GM21576 (cell line): Measurements from ENCODE around the gene FBXL7.

ENCODE experiments used
- ATAC-seq: cut with Tn5 transposase; IDR thresholded peaks from one replicate; pipeline ENCODE4 v1.9.1; 2021; ENCODE audit warnings: mild to moderate bottlenecking, moderate library complexity; ENCODE audit not compliant: unreplicated experiment

Gene FBXL7

GRCh38 chr5:15538516-15538915, 38.5 kb downstream of the FBXL7 start:
- ATAC-seq, result no peak

GRCh38 chr5:15539951-15540350, 40.0 kb downstream of the FBXL7 start:
- ATAC-seq, result no peak

- ATAC-seq, result no peak
These were observed 44.1 kb downstream of the FBXL7 start for GRCh38 chr5:15544039-15544438.

- ATAC-seq, result no peak
These were observed 45.1 kb downstream of the FBXL7 start for GRCh38 chr5:15545082-15545481.

- no peak for ATAC-seq
These were observed 47.4 kb downstream of the FBXL7 start for GRCh38 chr5:15547261-15547839.

- no peak for ATAC-seq
These were observed 50.0 kb downstream of the FBXL7 start for GRCh38 chr5:15549961-15550360.

- no peak for ATAC-seq
These were observed 50.6 kb downstream of the FBXL7 start for GRCh38 chr5:15550502-15551112.

- ATAC-seq, result no peak
These were observed 51.1 kb downstream of the FBXL7 start for GRCh38 chr5:15551113-15551504.

- ATAC-seq, result no peak
These were observed 54.6 kb downstream of the FBXL7 start for GRCh38 chr5:15554542-15554941.

GRCh38 chr5:15555176-15555575, 55.2 kb downstream of the FBXL7 start:
- ATAC-seq, result no peak

- ATAC-seq, result no peak
These were observed 58.3 kb downstream of the FBXL7 start for GRCh38 chr5:15558240-15558639.

GRCh38 chr5:15558681-15559080, 58.7 kb downstream of the FBXL7 start:
- no peak for ATAC-seq

GRCh38 chr5:15560421-15560820, 60.4 kb downstream of the FBXL7 start:
- ATAC-seq, result no peak

- no peak for ATAC-seq
These were observed 64.5 kb downstream of the FBXL7 start for GRCh38 chr5:15564523-15564922.

- ATAC-seq, result no peak
These were observed 65.0 kb downstream of the FBXL7 start for GRCh38 chr5:15564957-15565356.

- ATAC-seq, result no peak
These were observed 66.3 kb downstream of the FBXL7 start for GRCh38 chr5:15566306-15566705.

- no peak for ATAC-seq
These were observed 66.8 kb downstream of the FBXL7 start for GRCh38 chr5:15566789-15567188.

GRCh38 chr5:15570491-15570890, 70.5 kb downstream of the FBXL7 start:
- ATAC-seq, result no peak

GRCh38 chr5:15571081-15571480, 71.1 kb downstream of the FBXL7 start:
- ATAC-seq, result no peak

- no peak for ATAC-seq
These were observed 71.6 kb downstream of the FBXL7 start for GRCh38 chr5:15571618-15572017.

- no peak for ATAC-seq
These were observed 73.6 kb downstream of the FBXL7 start for GRCh38 chr5:15573590-15573989.

- no peak for ATAC-seq
These were observed 74.1 kb downstream of the FBXL7 start for GRCh38 chr5:15574128-15574527.

GRCh38 chr5:15574806-15575325, 74.9 kb downstream of the FBXL7 start:
- no peak for ATAC-seq
